Measurements from ENCODE around the gene PAX1. TPM values are rescaled to one million over a fixed set of nuclear protein-coding genes. Genes with fewer than 3 reads are reported as not detected.

Gene PAX1
- total and polyA plus RNA-seq, 9 of the 15 experiments (the other 6 are each of a cell fraction or from before 2014, with no cell fraction given) = not detected

- no peak for TF ChIP-seq CBX2 (IDR thresholded peaks at IDR 0.05; ENCODE audit: insufficient read depth, low read length, poor library complexity, severe bottlenecking)
- no peak for TF ChIP-seq SRSF1 (IDR thresholded peaks at IDR 0.05; ENCODE audit: low read depth, low read length)
- TF ChIP-seq KDM2B (CRISPR knock-in tag; IDR thresholded peaks at IDR 0.05) = no peak
- TF ChIP-seq CXXC5 (CRISPR knock-in tag; IDR thresholded peaks at IDR 0.05) = 0 out of 2 replicates have a peak, but pooled peaks have one; percentile 41
- TF ChIP-seq HDAC2 (IDR thresholded peaks at IDR 0.05) = no peak
- TF ChIP-seq, protein P1, sequence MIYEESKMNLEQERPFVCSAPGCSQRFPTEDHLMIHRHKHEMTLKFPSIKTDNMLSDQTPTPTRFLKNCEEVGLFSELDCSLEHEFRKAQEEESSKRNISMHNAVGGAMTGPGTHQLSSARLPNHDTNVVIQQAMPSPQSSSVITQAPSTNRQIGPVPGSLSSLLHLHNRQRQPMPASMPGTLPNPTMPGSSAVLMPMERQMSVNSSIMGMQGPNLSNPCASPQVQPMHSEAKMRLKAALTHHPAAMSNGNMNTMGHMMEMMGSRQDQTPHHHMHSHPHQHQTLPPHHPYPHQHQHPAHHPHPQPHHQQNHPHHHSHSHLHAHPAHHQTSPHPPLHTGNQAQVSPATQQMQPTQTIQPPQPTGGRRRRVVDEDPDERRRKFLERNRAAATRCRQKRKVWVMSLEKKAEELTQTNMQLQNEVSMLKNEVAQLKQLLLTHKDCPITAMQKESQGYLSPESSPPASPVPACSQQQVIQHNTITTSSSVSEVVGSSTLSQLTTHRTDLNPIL (CRISPR knock-in tag; IDR thresholded peaks at IDR 0.05) = peak; percentile 79; the same call in 1 of the 2 replicates
- 0 out of 2 replicates have a peak, but pooled peaks have one; percentile 25 for TF ChIP-seq HBP1 (CRISPR knock-in tag; IDR thresholded peaks at IDR 0.05)
- no peak for TF ChIP-seq FOXP1 (CRISPR knock-in tag; IDR thresholded peaks at IDR 0.05)
- no peak for TF ChIP-seq NCOA4 (IDR thresholded peaks at IDR 0.05; ENCODE audit: partially characterized antibody)
- TF ChIP-seq ZEB2 (IDR thresholded peaks at IDR 0.05) = no peak
- no peak for TF ChIP-seq CLOCK (CRISPR knock-in tag; IDR thresholded peaks at IDR 0.05; ENCODE audit: borderline replicate concordance)
- TF ChIP-seq DLX4 (CRISPR knock-in tag; IDR thresholded peaks at IDR 0.05) = no peak
- TF ChIP-seq ZNF263 (CRISPR knock-in tag; IDR thresholded peaks at IDR 0.05; ENCODE audit: borderline replicate concordance) = no peak
- TF ChIP-seq ZNF316 (IDR thresholded peaks at IDR 0.05) = no peak
- TF ChIP-seq PHB (CRISPR knock-in tag; IDR thresholded peaks at IDR 0.05) = no peak
- TF ChIP-seq, protein P2, sequence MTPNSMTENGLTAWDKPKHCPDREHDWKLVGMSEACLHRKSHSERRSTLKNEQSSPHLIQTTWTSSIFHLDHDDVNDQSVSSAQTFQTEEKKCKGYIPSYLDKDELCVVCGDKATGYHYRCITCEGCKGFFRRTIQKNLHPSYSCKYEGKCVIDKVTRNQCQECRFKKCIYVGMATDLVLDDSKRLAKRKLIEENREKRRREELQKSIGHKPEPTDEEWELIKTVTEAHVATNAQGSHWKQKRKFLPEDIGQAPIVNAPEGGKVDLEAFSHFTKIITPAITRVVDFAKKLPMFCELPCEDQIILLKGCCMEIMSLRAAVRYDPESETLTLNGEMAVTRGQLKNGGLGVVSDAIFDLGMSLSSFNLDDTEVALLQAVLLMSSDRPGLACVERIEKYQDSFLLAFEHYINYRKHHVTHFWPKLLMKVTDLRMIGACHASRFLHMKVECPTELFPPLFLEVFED (CRISPR knock-in tag; conservative IDR thresholded peaks at IDR 0.05) = no peak
- TF ChIP-seq ZNF354B (CRISPR knock-in tag; IDR thresholded peaks at IDR 0.05) = 0 out of 2 replicates have a peak, but pooled peaks have one; percentile 53
- no peak for TF ChIP-seq ELF2 (CRISPR knock-in tag; IDR thresholded peaks at IDR 0.05)
- no peak for TF ChIP-seq POLR2AphosphoS2 (IDR thresholded peaks at IDR 0.05; ENCODE audit: low read length)
- TF ChIP-seq MTF1 (CRISPR knock-in tag; IDR thresholded peaks at IDR 0.05; ENCODE audit: borderline replicate concordance) = no peak
- peak; percentile 73; the same call in 1 of the 2 replicates for TF ChIP-seq MECOM (CRISPR knock-in tag; IDR thresholded peaks at IDR 0.05)
Measured at GRCh38 chr20:21656308-21657067, 49.0 kb upstream of the PAX1 start (continued).
